ENCODE results near the gene PEX26.

The PEX26 gene

GRCh38 chr22:18113680-18114394 lies 36.0 kb downstream of the PEX26 start:
- TF ChIP-seq GATA2 (IDR thresholded peaks at IDR 0.05; ENCODE audit: low read depth, low read length) = no peak
- TF ChIP-seq GATA3 (IDR thresholded peaks at IDR 0.05; ENCODE audit: low read depth, low read length) = no peak

- TF ChIP-seq GATA3 (IDR thresholded peaks at IDR 0.05; ENCODE audit: low read depth, low read length) = no peak
Observed at GRCh38 chr22:18114495-18114894, 36.7 kb downstream of the PEX26 start.

- TF ChIP-seq GATA3 (IDR thresholded peaks at IDR 0.05; ENCODE audit: low read depth, low read length) (no peak), GATA2 (IDR thresholded peaks at IDR 0.05; ENCODE audit: low read depth, low read length) (no peak)
Observed at GRCh38 chr22:18114976-18115652, 37.3 kb downstream of the PEX26 start.

- TF ChIP-seq GATA3 (IDR thresholded peaks at IDR 0.05; ENCODE audit: low read depth, low read length) = no peak
- TF ChIP-seq GATA2 (IDR thresholded peaks at IDR 0.05; ENCODE audit: low read depth, low read length) = no peak
Observed at GRCh38 chr22:18115906-18116371, 38.1 kb downstream of the PEX26 start.

- no peak for TF ChIP-seq GATA2 (IDR thresholded peaks at IDR 0.05; ENCODE audit: low read depth, low read length)
- TF ChIP-seq GATA3 (IDR thresholded peaks at IDR 0.05; ENCODE audit: low read depth, low read length) = no peak
Observed at GRCh38 chr22:18116634-18117033, 38.8 kb downstream of the PEX26 start.

- no peak for TF ChIP-seq GATA3 (IDR thresholded peaks at IDR 0.05; ENCODE audit: low read depth, low read length)
- no peak for TF ChIP-seq GATA2 (IDR thresholded peaks at IDR 0.05; ENCODE audit: low read depth, low read length)
Observed at GRCh38 chr22:18118345-18118915, 40.6 kb downstream of the PEX26 start.

- TF ChIP-seq GATA2 (IDR thresholded peaks at IDR 0.05; ENCODE audit: low read depth, low read length) = no peak
- no peak for TF ChIP-seq GATA3 (IDR thresholded peaks at IDR 0.05; ENCODE audit: low read depth, low read length)
Observed at GRCh38 chr22:18119409-18120110, 41.8 kb downstream of the PEX26 start.

GRCh38 chr22:18120857-18121256 lies 43.1 kb downstream of the PEX26 start:
- TF ChIP-seq GATA2 (IDR thresholded peaks at IDR 0.05; ENCODE audit: low read depth, low read length) (no peak), GATA3 (IDR thresholded peaks at IDR 0.05; ENCODE audit: low read depth, low read length) (no peak)

GRCh38 chr22:18121506-18121905 lies 43.7 kb downstream of the PEX26 start:
- TF ChIP-seq GATA3 (IDR thresholded peaks at IDR 0.05; ENCODE audit: low read depth, low read length) (no peak), GATA2 (IDR thresholded peaks at IDR 0.05; ENCODE audit: low read depth, low read length) (no peak)

GRCh38 chr22:18121954-18122554 lies 44.3 kb downstream of the PEX26 start:
- TF ChIP-seq GATA3 (IDR thresholded peaks at IDR 0.05; ENCODE audit: low read depth, low read length) = no peak
- no peak for TF ChIP-seq GATA2 (IDR thresholded peaks at IDR 0.05; ENCODE audit: low read depth, low read length)

- no peak for TF ChIP-seq GATA3 (IDR thresholded peaks at IDR 0.05; ENCODE audit: low read depth, low read length)
- no peak for TF ChIP-seq GATA2 (IDR thresholded peaks at IDR 0.05; ENCODE audit: low read depth, low read length)
Observed at GRCh38 chr22:18126606-18127005, 48.8 kb downstream of the PEX26 start.

GRCh38 chr22:18130018-18130417 lies 52.2 kb downstream of the PEX26 start:
- no peak for TF ChIP-seq GATA3 (IDR thresholded peaks at IDR 0.05; ENCODE audit: low read depth, low read length)
- TF ChIP-seq GATA2 (IDR thresholded peaks at IDR 0.05; ENCODE audit: low read depth, low read length) = no peak

- TF ChIP-seq GATA2 (IDR thresholded peaks at IDR 0.05; ENCODE audit: low read depth, low read length) = no peak
- no peak for TF ChIP-seq GATA3 (IDR thresholded peaks at IDR 0.05; ENCODE audit: low read depth, low read length)
Observed at GRCh38 chr22:18130699-18131429, 53.1 kb downstream of the PEX26 start.

All from SH-SY5Y (cell line).